ENCODE measurements around the gene CSNK1G2.

DNA sequence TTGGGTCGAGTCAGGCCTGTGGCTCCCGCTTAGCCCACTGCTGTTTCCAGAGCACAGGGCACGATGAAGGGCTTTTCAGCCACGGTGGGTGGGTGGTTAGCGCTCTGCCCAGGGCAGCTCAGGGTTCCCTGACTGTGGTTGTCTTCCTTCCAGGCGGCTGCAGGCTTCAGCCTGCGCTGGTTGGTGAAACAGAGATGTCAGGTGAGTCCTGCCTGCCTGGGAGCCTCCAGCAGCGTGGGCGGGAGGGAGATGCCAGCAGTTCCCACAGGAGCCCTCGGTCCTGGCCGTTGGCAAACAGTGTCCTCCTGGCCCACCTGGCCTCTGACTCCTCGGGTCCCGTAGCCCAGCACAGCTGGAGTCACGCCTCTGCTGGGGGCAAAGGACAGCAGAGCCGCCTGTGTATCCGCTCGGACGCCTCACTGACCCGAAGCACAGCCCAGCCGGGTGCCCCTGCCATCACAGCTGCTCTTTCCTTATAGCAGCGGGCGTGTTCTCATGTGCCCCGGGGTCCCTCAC, 26.1 kb upstream of the CSNK1G2 start:
- TF ChIP-seq POLR2A (IDR thresholded peaks at IDR 0.05): no peak
- TF ChIP-seq, protein P1, sequence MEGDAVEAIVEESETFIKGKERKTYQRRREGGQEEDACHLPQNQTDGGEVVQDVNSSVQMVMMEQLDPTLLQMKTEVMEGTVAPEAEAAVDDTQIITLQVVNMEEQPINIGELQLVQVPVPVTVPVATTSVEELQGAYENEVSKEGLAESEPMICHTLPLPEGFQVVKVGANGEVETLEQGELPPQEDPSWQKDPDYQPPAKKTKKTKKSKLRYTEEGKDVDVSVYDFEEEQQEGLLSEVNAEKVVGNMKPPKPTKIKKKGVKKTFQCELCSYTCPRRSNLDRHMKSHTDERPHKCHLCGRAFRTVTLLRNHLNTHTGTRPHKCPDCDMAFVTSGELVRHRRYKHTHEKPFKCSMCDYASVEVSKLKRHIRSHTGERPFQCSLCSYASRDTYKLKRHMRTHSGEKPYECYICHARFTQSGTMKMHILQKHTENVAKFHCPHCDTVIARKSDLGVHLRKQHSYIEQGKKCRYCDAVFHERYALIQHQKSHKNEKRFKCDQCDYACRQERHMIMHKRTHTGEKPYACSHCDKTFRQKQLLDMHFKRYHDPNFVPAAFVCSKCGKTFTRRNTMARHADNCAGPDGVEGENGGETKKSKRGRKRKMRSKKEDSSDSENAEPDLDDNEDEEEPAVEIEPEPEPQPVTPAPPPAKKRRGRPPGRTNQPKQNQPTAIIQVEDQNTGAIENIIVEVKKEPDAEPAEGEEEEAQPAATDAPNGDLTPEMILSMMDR (IDR thresholded peaks at IDR 0.05): no peak

Data from Peyer's patch (tissue), 4 donors.